Measurements from ENCODE around the gene RNF169.

Gene RNF169

DNA sequence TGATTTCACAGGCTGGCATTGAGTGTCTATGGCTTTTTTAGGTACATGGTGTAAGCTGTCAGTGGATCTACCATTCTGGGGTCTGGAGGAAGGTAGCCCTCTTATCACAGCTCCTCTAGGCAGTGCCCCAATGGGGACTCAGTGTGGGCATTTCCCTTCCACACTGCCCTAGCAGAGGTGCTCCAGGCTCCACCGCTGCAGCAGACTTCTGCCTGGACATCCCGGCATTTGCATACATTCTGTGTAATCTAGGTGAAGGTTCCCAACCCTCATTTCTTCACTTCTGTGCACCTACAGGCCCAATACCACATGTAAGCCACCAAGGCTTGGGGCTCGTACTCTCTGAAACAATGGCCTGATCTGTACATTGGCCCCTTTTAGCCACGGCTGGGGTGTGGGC, 78.3 kb downstream of the RNF169 start:
- no peak for DNase-seq

DNA sequence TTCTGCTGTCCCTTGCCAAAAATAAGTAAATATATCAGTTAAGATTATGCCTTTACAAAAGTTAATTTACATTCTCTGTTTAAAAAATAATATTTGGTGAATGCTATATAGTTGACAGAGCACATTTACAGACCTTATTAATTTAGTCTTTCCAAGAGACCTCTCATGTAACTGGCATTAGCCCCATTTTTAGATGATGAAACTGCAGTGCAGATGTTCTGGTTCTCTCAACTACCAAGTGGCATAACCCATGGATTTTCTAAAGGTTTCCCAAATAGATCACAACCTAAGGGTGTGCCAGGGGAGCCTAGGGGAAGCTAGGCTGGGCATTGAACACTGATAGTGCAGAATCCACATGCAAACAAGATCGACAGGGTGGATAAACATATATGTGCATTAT, 88.5 kb downstream of the RNF169 start:
- DNase-seq = no peak

DNA sequence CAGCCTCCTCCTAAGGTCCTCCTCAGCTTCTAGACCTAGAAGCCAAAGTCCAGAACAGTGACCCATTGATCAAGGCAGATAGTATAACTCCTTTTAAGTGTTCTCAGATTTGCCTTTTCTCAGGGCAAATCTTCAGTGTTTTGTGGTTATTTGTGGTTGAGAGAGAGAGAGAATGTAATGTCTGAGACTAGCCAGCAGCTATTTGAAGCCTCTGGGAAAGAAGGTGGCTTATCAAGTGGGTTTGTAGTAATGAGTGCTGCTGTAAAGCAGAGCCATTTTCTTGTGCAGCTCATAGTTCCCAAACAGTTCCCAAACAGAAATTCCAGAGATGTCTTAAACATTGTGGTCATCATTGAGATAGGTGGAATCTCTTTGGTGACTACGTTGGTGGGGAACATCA, 89.5 kb downstream of the RNF169 start:
- DNase-seq = no peak

DNA sequence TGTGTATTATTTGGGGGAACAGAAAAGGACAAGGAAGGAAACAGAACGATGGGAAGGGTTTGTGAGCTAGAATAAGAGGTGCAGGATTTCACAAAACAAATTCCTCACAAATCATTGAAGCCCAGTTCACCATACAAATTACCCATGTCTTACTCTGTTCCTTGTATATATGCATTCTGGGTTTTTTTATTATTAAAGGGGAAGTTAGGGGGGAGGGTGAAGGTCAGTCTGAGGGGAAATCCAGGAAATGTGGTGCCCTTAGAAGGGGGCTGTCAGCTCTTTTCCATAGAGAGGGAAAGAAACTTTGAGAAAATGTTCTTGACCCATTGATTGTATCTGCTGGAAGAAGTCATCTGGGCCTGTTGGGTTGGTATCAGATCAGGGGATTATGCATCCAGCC, 90.8 kb downstream of the RNF169 start:
- DNase-seq = no peak

DNA sequence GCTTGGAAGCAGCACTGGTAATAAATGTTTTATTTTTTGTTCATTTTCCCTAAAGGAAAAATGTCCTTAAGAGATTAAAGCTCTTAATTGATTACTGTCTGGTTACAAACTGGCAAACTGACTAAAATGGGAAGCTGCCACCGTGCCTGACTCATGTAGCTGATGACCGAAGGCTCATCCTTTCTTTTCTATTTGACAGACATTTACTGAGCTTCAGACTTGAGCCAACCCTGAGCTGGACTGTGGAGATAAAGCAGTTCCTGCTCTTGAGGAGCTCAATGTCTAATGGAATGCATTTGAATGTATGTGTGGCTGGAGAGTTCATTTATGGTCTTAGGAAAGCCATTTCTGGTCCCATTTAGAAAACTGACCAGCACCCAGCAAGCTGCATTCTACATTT, 91.3 kb downstream of the RNF169 start:
- DNase-seq = no peak

DNA sequence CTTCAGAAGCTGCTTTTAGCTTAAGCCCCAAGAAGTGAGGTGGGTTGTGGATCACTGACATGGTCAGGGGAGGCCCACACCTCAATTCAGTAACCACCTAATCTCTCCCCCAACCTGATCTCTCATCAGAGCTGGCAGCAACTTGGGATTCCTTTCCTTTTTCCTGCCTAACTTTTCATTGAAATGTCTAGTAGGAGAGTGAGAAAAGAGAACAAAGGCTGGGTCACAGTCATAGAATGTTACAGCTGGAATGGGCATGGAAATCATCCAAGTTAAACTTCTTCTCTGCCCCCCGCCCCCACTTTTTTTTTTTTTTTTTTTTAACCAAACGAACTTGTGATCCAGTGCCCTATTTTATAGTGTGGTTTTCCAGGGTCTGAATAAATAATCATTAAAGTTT, 91.8 kb downstream of the RNF169 start:
- DNase-seq = no peak

DNA sequence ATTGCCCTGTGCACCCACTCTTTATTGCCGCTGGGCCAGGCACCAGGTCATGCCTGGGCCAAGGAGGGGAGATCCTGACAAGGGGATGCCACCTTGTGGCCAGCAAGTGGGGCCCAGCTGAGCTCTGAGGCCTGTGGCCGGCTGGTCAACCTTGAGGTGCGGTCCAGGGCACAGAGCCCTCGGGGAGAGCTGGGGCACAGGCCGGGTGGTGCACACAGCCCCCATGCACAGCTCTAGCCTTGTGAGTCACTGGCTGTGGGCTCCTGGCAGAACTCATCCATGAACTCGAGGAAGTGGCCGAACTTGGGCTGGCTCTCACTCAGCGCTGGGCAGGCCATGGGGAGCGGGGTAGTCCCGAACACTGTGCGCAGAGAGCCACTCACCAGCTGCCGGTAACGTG, 94.3 kb downstream of the RNF169 start:
- DNase-seq = no peak

DNA sequence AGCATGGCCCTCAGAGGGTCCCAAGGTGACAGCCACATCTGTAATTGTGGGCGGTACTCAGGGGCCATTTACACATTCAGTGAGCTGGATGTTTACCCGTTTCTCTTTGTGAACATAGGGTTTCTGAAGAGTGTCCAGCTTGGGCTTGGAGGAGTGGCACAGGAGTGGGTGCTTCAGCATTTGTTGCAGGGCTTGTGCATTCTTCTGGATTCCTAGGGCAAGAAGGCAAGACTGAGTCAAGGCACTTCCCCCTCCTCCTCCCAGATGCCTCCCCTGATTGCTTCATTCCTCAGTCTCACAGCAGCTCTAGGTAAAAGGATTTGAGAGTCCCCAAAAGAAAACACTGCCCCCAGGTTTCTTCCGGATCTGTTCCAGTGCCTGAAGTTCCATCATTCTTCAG, 95.4 kb downstream of the RNF169 start:
- DNase-seq = no peak

DNA sequence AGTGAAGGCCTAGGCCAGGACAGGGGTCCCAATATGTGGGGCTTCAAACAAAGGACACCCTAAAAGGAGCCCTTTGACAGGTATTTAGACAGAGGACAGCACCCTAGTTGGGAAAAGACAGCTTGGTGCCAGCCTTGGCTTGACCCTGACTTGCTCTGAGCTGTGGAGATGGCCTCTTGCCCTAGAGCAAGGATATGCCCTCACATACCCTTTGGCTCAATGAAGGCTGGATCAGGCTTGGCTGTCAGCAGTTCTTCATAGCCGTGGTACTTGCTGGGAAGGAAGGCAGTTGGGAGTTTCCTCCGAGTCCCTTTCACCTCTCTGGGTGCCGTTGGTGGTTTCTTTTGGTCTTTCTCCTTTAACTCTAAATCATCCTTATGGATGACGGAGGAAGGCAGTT, 96.2 kb downstream of the RNF169 start:
- no peak for DNase-seq

DNA sequence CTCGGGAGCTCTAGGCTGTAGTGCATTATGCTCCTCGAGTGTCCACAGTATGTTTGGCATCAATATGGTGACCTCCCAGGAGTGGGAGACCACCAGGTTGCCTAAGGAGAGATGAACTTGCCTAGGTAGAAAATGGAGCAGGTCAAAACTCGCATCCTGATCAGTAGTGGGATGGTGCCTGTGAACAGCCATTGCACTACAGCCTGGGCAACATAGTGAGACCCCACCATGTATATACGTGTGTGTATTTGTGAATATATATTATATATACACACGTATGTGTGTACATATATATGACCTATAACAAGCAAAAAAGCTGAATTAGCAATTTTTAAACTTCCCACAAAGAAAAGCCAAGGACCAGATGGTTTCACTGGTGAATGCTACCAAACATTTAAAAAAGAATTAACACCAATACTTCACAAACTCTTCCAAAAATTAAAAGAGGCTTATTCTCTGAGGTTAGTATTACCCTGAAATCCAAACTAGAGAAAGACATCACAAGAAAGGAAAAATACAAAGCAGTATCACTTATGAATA, 97.4 kb downstream of the RNF169 start:
- no peak for DNase-seq

DNA sequence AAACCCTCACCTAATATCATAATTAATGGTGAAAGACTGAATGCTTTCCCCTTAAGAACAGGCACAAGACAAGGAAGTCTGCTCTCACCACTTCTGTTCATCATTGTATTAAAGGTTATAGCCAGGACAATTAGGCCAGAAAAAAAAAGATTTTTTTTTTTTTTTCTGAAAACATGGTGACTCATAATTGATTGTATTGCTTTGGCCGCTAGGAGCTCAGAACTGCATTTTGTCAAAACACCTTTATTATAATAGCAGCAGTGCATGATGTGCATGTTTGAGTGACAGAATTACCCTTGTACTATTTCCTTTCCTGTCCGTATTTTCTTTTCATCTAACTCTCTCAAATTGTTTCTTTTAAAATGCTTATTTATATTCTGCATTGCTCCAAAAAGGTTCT, 98.1 kb downstream of the RNF169 start:
- no peak for DNase-seq

DNA sequence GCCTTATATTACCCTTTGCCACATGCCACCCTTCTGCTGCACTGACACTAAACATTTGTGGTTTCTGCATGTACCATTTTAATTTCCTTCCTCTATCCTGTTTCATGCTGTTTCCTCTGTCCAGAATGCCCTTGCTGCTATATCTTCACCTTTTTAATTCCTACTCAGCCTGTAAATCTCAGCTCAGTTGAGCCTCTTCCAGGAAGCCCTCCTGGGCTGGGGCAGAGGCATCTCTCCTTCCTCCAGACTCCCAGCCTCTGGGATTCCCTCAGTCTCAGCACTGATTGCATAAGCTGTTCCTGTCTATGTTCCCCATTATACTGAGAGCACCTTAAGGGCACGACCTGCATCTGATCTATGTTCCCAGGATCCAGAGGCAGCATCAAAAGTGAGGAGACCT, 98.7 kb downstream of the RNF169 start:
- DNase-seq = no peak

DNA sequence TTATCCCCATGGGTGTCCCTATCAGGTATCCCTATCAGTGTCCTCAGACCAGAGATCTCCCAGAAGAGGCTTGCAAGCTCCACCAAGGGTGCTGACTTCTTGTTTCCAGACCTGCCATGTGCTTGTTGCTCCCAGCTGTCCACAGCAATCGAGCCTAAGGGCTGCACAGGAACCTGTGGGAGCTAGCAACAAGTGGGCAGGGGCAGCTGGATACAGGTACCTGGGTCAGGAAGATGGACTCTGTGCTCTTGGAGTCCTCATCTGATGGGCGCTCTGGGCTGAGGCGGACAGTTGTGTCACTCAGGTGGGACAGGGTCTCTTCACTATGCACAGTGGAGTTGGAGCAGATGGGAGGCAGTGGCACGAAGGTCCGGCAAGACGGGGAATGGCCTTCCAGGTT, 99.2 kb downstream of the RNF169 start:
- DNase-seq = no peak

DNA sequence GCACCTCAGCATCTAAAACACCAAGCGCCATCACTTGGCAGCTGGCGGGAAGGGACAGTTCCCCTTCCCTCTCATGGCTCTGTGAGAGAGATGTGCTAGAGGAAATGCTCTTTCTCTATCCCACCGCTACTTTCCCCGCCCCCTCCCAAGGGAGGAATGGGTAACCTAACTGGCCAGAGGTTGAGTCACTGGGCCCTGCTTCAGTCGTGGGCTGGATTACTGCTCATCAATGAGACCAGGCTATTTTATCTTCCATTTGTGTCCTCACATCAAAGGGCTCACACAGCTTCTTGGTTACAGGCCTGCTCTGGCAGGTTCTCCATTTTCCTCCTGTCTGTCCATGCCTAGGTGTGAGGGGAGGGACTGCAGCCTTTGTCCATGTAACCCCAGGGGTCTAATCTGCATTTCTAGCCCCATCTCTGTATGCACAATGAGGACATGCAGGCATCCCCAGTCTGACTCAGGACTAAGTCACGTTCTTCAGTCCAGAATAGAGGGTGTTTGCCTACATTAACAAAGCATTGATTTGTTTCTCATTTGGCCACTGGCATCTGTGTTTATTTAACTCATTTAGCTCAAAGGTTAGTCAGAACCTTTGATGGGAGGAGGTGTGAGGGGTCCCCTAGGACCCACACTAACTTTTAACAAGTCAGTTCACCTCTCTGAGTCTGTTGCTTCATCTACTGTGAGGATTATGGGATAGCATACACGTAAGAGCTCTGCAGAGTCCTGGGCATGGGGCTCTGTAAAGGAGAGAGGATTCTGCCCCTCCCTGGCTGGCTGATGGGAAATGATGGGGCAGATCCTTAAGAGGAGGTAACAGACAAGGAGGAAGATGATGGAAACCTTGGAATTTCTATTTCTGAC, 101.1 kb downstream of the RNF169 start:
- DNase-seq = no peak

DNA sequence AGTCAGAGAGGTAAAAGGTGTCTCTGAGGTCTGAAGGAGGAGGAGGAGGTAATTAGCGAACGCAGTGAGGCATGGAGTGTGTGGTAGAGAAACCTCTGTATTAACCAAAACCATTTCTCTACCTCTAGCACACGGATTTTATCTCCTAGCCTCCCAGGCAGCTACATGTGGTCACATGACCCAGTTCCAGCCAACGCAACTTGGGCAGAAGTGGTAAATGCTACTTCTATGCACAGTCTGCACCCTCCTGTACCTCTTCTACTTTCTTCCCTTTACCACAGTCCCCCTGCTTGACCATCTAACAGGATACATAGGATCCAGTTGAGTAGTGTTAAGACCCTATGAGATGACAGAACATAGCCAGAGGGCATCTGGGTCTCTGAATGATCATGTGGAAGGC, 104.6 kb downstream of the RNF169 start:
- no peak for DNase-seq

DNA sequence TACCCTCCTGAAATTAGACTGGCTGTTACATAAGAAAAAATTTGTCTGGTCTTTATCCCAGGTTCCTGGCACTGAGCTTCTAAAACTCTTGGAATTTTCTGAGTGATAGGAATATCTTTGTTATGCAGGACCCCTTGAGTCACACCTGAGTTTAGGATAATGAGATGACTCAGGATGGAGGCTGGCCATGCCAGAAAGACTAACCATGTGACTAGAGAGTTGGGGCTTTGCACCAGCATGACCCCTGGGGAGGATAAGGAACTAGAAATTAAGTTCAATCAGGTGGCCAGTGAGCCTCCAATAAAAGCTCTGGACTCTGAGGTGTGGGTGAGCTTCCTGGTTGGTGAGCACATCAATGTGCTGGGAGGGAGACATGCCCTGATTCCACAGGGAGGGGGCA, 112.1 kb downstream of the RNF169 start:
- no peak for DNase-seq

DNA sequence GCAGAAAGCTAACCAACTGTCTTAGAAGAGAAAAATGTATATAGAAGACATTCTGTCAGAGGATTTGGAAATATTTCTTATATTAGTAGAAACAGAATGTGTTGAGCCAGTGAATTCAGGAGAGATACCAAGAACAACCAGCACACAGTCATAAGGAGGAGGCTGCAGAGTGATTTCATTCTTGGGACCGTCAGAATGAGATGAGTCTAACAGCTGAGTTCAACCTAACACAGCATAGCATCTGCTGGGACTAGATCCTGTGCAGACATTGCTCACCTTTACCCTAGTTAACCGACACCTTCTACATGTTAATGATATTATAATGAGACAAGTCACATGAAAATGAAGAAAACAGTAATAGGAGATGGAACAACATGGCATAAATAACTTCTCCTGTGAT, 114.8 kb downstream of the RNF169 start:
- DNase-seq = no peak

DNA sequence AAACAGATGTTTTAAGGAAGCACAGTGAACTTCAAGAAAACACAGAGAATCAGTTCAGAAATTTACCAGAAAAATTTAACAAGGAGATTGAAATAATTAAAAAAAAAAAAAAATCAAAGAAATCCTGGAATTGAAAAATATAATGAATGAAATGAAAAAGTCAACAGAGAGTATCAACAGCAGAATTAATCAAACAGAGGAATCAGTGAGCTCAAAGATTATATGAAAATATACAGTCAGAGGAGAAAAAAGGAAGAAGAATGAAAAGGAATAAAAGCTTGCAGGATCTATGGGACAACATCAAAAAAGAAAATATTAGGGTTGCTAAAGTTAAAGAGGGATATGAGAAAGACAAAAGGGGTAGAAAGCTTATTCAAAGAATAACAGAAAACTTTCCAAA, 117.9 kb downstream of the RNF169 start:
- no peak for DNase-seq

DNA sequence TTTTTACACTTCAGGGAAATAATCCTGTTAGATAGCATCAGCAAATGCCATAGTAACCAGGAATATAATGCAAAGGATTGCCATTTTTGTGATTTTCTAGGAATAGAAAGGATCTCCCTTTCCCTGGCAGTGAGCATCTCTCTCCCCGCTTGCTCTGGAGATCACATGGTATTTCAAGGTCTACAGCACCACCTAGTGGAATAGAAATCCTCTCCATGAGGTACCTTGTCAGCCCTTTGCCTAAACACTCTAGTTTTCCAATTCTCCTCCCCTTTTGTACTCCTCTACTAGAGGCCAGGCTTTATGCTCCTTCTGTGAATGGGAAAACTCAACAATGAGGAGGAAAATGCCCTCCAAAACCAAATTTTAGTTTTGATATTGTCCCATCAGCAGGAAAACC, 121.8 kb downstream of the RNF169 start:
- DNase-seq = no peak

DNA sequence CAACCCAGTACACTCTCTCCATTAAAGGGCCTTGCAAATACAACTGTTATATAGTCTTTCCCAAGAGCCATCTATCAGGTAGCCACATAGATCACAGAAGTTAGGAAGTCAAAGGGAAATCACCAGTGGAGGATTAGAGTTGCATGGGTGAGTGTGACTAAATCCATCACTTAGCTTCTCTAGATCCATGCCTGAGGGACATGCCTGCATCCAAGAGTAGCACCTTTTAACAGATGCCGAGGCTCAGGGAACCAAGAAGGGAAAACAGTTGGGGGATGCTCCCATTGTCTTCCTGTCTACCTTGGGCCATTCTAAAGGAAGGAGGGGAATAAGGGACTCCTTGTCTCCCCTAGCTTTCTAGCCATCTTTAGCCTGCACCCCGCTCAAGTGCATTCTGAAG, 122.4 kb downstream of the RNF169 start:
- DNase-seq = no peak

DNA sequence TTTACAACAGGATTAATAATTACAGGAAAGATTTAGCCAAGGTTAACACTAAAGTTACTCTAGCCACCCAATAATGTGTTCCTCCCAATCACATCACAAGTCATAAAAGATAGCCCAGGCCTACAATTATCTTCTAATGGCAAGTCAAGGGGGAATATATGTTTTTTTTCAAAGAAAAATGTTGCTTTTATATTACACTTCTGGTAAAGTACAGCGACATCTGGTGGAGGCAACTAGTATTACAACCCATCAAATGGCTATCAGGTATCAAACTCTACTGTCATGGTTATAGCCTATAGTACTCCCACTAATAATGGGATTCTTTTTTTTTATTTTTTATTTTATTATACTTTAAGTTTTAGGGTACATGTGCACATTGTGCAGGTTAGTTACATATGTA, 128.5 kb downstream of the RNF169 start:
- DNase-seq = no peak
